Measurements from ENCODE around the gene RARS2. TPM values are rescaled to one million over a fixed set of nuclear protein-coding genes. Genes with fewer than 3 reads are reported as not detected.

The RARS2 gene
- total RNA-seq, 4 donors from 2014 or later = 14.1 to 19.9 (median 17.6) TPM

- peaks cover 0 to 23% (median 15%) of the 10 kb centered on the region in 4 donors for H3K36me3 ChIP-seq
- no peaks in the 10 kb centered on the region for H3K9me3 ChIP-seq
- peaks cover 36 to 66% (median 50%) of the 10 kb centered on the region in 4 donors for H3K4me1 ChIP-seq
- intact Hi-C loops (cut with DNase I) = loop anchor here (5.0 to 10.0 kb wide), 3 partner anchors 112 to 194 kb away; partner anchors contain the start of genes CFAP206 and SLC35A1
- no peaks in the 10 kb centered on the region for H3K27me3 ChIP-seq
- H3K27ac ChIP-seq (replicated peaks in 1 of 4) = no peak overlapping the region
- TF ChIP-seq EP300 (IDR thresholded peaks at IDR 0.05) (no peak), POLR2AphosphoS5 (IDR thresholded peaks at IDR 0.05) (no peak), CTCF (IDR thresholded peaks at IDR 0.05) (no peak), POLR2A (IDR thresholded peaks at IDR 0.05; ENCODE audit: low read depth) (no peak)
- 94% methylated on average over 8 of the region's 8 CpGs for WGBS
- no peak for DNase-seq (ENCODE audit: extremely low spot score)
- no peak overlapping the region for H3K4me3 ChIP-seq
These were observed 3.3 kb downstream of the RARS2 start for GRCh38 chr6:87586371-87587077.

GRCh38 chr6:87583822-87584221 is 6.0 kb downstream of the RARS2 start:
- H3K9me3 ChIP-seq = no peaks in the 10 kb centered on the region
- DNase-seq (ENCODE audit: extremely low spot score) = no peak
- peaks cover 24 to 50% (median 37%) of the 10 kb centered on the region in 4 donors for H3K4me1 ChIP-seq
- H3K27me3 ChIP-seq = no peaks in the 10 kb centered on the region
- H3K27ac ChIP-seq (replicated peaks in 1 of 4) = no peak overlapping the region
- no peak for TF ChIP-seq POLR2AphosphoS5 (IDR thresholded peaks at IDR 0.05)
- TF ChIP-seq CTCF (IDR thresholded peaks at IDR 0.05) = no peak
- no peak for TF ChIP-seq POLR2A (IDR thresholded peaks at IDR 0.05; ENCODE audit: low read depth)
- TF ChIP-seq EP300 (IDR thresholded peaks at IDR 0.05) = no peak
- peaks cover 0 to 35% (median 24%) of the 10 kb centered on the region in 4 donors for H3K36me3 ChIP-seq
- H3K4me3 ChIP-seq = no peak overlapping the region
- intact Hi-C loops (cut with DNase I) = loop anchor here (10.0 kb wide), 1 partner anchor 109 kb away; the partner anchor contains the start of gene SLC35A1
- whole genome bisulfite sequencing = 90% methylated on average over 4 of the region's 4 CpGs

- no peak overlapping the region for H3K27ac ChIP-seq (replicated peaks in 1 of 4)
- H3K9me3 ChIP-seq = no peaks in the 10 kb centered on the region
- DNase-seq (ENCODE audit: extremely low spot score) = no peak
- WGBS = 80% methylated on average over 2 of the region's 2 CpGs
- intact Hi-C loops (cut with DNase I) = no loop called here
- peaks cover 14 to 33% (median 25%) of the 10 kb centered on the region in 4 donors for H3K4me1 ChIP-seq
- no peaks in the 10 kb centered on the region for H3K27me3 ChIP-seq
- no peak for TF ChIP-seq POLR2AphosphoS5 (IDR thresholded peaks at IDR 0.05)
- no peak for TF ChIP-seq POLR2A (IDR thresholded peaks at IDR 0.05; ENCODE audit: low read depth)
- no peak for TF ChIP-seq EP300 (IDR thresholded peaks at IDR 0.05)
- TF ChIP-seq CTCF (IDR thresholded peaks at IDR 0.05) = no peak
- H3K36me3 ChIP-seq = peaks cover 0 to 7% (median 0%) of the 10 kb centered on the region in 4 donors
- H3K4me3 ChIP-seq = no peak overlapping the region
These were observed 14.4 kb downstream of the RARS2 start for GRCh38 chr6:87575423-87575822.

- no peak overlapping the region for H3K27ac ChIP-seq (replicated peaks in 1 of 4)
- intact Hi-C loops (cut with DNase I) = no loop called here
These were observed 15.5 kb downstream of the RARS2 start for GRCh38 chr6:87574237-87574804.

More at GRCh38 chr6:87574237-87574804, 15.5 kb downstream of the RARS2 start:
- TF ChIP-seq EP300 (IDR thresholded peaks at IDR 0.05) = no peak
- no peak for TF ChIP-seq CTCF (IDR thresholded peaks at IDR 0.05)
- DNase-seq (ENCODE audit: extremely low spot score) = no peak
- H3K4me1 ChIP-seq = peaks cover 14 to 33% (median 25%) of the 10 kb centered on the region in 4 donors
- H3K27me3 ChIP-seq = no peaks in the 10 kb centered on the region
- H3K4me3 ChIP-seq = no peak overlapping the region
- H3K36me3 ChIP-seq = no peaks in the 10 kb centered on the region
- WGBS = 37% methylated on average over 2 of the region's 2 CpGs
- no peaks in the 10 kb centered on the region for H3K9me3 ChIP-seq
